ENCODE results near the gene SMG5.

- TF ChIP-seq CTCF (IDR thresholded peaks at IDR 0.05) = no peak
- no peak for TF ChIP-seq POLR2A (IDR thresholded peaks at IDR 0.05)
Measured at GRCh38 chr1:156276532-156276931, 6.1 kb downstream of the SMG5 start.
